GM19193 (cell line): ENCODE results near the gene ITPK1.

Experiments
- POLR2A ChIP-seq: IDR thresholded peaks from 4 replicates; pipeline ENCODE4 v1.6.1; 2011; ENCODE audit not compliant: insufficient read depth, insufficient read length; ENCODE audit errors: extremely low read depth

Gene ITPK1

GRCh38 chr14:93110856-93111419 lies 4.8 kb downstream of the ITPK1 start:
- TF ChIP-seq POLR2A = no peak

DNA sequence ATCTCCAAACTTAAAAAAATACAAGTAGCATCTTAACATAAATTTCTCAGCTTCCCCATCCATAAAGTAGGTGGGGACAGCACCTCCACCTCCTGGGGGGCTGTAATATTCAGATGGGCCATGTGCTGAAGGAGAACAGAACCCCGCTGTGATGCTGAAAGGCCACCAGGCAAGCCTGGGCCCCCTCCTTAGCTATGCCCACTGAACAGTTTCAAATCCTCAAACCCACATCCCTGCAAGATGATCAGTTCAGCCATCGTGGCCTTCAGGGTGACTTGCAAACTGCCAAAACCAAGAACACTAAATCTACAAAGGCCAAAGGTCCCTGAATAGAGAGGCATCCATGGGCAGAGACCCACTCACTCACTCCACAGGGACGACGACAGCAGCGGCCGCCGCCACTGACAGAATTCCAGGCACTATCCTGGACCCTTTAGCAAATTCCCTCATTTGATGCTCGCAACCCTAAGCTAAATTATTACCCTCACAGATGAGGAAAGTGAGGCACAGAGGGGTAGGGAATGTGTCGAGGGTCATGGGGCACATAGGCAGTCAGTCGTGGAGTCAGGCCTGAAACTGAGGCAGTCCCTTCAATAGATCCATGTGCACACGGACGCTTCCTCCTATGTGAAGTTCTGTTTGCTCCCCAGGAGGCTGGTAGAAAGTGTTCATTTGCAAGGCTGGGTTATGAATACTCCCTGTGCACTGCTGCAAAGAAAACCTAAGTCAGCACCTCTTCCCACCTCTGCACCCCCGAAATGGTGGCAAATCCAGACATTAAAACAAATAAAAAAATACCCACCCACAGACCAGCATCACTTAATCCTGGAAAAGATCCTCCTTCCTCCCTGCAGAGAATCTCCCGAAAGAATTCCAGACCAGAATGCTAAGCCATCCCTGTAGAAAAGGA lies 5.9 kb downstream of the ITPK1 start:
- TF ChIP-seq POLR2A = no peak

DNA sequence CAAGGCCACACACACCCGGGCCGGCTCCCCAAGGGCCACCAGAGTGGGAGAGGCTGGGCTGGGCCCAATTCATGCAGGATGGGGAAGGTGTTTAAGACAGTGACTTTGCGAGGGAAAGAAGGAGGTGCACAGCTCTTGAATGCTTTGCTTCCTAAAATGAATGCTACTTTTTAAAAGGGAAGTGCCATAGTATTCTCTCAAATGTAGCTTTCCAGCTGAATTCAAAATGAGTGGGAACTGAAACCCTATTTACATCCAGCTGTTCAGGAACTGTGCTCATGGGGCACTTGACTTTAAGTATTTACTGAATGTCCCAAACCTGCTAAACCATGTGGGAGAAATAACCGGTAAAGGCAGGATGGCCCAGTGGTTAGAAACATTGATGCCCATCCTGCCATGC lies 7.6 kb downstream of the ITPK1 start:
- TF ChIP-seq POLR2A = no peak

DNA sequence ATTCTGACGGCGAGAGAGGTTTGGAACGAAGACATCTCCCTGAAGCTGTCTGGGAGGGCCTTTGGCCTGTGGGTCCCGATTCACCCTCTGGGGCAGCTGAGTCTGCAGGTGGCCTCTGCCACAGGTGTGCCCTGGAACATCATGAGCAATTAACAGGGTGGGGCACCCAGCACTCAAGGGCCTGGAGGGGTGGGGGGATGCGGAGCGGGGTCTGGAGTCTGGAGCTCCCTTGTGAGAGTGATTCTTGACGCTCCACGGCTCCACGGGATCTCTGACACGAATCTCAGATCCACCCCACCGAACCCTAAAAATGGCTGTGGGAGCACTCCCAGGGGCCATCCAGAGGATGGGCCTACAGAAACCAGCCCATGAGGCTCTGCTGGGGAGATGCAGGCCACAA lies 8.3 kb downstream of the ITPK1 start:
- TF ChIP-seq POLR2A = no peak

DNA sequence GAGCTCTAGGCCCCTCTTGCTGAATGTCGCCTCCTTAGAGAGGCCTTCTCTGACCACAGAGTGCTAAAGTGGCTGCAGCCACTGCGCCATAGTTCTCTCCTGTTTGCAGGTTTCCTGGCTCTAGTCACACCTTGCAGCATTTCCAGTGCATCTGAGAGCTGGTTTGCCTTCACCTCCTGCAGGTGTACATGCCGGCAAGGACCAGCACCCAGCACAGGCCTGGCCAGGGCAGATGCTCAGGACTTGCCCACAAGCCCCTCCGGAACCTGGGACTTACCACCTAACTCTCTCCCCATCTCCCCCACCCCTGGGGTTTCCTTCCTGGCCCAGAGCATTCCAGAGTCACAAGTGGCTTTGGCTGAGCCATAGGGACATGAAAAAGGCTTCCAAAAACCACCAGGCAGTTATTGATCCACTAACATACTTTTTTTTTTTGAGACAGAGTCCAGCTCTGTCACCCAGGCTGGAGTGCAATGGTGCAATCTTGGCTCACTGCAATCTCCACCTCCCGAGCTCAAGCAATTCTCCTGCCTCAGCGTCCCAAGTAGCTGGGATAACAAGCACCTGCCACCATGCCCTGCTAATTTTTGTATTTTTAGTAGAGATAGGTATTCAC lies 9.1 kb downstream of the ITPK1 start:
- no peak for TF ChIP-seq POLR2A

DNA sequence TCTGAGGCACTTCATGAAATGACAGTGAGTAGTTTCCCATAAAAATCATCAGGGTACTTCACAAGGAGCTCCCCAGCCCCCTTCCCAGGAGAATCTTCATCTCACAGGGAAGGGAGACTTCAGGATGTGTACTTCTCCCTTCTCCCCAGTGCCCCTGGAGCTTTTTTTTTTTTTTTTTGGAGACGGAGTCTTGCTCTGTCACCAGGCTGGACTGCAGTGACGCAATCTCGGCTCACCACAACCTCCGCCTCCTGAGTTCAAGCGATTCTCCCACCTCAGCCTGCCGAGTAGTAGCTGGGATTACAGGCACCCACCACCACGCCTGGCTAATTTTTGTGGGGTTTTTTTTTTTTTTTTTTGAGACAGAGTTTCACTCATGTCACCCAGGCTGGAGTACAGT lies 10.4 kb downstream of the ITPK1 start:
- TF ChIP-seq POLR2A = no peak

DNA sequence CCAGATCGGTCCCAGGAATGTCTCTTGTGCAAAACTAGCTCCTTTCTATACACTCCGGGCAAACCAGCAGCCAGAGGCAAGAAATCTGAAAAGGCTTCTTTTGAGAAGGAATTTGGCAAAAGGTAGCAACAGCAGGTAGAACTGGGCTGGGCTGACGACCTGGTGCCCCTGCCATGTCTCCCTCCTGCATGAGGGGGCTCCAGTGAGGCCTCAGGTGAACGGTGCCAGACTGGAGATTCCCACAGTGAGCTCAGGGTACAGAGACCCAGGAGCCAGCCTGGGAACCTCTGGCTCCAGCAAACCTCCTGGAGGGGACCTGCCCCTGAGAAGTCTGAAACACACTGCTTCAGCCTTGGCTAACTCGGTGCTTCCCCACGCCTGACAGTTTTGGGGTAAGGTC lies 10.8 kb downstream of the ITPK1 start:
- TF ChIP-seq POLR2A = no peak

- TF ChIP-seq POLR2A = no peak
Observed at GRCh38 chr14:93103392-93104080, 12.2 kb downstream of the ITPK1 start.

DNA sequence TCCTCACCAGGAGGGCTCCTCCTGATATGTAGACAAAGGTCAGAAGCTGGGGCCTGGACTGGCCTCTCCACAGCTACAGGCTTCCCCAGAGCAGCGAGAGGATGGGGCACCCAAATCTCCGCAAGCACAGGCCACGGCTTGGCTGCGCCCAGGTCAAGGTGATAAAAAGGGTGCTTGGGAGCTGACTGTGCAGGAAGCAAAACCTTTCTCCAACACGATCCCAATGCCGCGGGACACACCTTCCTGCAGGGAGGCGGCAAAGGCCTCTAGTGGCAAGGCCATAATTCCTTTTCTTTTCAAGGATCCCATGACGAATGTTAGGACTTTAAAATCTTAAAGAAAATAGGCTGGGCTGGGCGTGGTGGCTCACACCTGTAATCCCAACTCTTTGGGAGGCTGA lies 13.6 kb downstream of the ITPK1 start:
- TF ChIP-seq POLR2A = no peak

DNA sequence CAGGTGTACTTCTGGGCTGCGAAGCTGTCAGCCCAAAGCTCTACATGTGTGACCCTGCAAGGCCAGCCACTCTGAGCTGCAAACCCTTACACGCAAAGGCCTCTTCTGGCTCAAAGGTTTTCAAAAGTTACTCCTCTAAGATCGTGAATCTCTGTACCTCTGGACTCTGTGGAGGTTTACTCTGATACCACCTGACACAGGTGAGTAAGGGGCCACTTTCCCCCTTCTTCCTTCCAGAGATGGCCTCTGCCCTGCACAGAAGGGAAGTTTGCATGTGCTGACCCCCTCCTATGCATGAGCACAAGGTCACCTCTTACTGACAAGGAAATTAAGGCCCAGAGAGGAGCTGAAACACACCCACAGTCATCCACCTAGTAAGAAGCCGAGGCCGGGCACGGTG lies 14.5 kb downstream of the ITPK1 start:
- no peak for TF ChIP-seq POLR2A

- no peak for TF ChIP-seq POLR2A
Observed at GRCh38 chr14:93100570-93100969, 15.2 kb downstream of the ITPK1 start.

DNA sequence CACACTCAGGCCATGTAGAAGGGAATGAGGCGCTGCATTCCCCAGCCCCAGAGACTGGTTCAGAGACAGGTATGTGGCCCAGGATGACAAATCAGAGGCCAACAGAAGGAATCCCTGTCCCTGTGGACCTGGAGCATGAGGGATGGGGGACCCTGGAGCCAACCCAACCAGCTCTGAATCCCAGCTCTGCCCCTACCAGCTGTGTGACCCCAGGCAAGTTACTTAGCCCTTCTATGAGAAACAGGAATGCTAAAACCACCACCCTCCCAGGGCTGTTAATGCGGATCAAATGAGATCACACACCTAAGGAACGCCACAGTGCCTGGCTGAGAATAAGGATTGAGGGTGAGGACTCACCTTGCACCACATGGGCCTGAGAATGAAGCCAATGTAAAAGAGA lies 15.6 kb downstream of the ITPK1 start:
- TF ChIP-seq POLR2A = no peak

- no peak for TF ChIP-seq POLR2A
Observed at GRCh38 chr14:93099643-93100042, 16.1 kb downstream of the ITPK1 start.

DNA sequence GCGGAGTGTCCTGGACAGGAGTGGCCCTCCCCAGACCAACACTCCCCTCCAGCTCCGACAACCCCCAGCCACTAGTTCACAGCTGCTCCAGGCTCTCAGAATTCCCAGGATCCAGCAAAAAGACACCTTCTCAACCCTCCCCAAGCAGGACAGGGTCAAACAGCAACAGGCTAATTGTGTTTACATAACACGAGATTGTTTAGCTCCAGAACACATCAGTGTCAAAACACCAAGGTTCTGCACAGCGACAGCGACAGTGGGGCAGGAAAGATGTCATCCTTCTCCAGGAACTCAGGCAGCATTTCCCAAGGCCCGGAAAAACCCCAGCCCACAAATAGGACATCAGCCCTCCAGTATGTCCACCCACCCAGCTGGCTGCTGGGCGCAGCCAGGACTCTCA lies 16.5 kb downstream of the ITPK1 start:
- no peak for TF ChIP-seq POLR2A

- TF ChIP-seq POLR2A = no peak
Observed at GRCh38 chr14:93096691-93097322, 18.9 kb downstream of the ITPK1 start.
